ENCODE data around the gene ELAPOR2.
"Not testable (repeated sequence)": the region's sequence is repeated elsewhere in the genome, so short reads cannot be mapped to it uniquely, and the experiment has no call there.

Gene ELAPOR2

GRCh38 chr7:87041586-87041985 lies 17.9 kb downstream of the ELAPOR2 start:
- DNase-seq (ENCODE audit: low read depth in 2 of 2) = not testable (repeated sequence)

DNA sequence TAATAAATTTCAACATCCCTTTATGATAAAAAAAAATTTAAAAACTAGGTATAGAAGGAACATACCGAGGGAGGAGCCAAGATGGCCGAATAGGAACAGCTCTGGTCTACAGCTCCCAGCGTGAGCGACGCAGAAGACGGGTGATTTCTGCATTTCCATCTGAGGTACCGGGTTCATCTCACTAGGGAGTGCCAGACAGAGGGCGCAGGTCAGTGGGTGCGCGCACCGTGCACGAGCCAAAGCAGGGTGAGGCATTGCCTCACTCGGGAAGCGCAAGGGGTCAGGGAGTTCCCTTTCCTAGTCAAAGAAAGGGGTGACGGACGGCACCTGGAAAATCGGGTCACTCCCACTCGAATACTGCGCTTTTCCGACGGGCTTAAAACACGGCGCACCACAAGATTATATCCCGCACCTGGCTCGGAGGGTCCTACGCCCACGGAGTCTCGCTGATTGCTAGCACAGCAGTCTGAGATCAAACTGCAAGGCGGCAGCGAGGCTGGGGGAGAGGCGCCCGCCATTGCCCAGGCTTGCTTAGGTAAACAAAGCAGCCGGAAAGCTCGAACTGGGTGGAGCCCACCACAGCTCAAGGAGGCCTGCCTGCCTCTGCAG lies 19.7 kb downstream of the ELAPOR2 start:
- not testable (repeated sequence) for DNase-seq (ENCODE audit: low read depth in 2 of 2)

DNA sequence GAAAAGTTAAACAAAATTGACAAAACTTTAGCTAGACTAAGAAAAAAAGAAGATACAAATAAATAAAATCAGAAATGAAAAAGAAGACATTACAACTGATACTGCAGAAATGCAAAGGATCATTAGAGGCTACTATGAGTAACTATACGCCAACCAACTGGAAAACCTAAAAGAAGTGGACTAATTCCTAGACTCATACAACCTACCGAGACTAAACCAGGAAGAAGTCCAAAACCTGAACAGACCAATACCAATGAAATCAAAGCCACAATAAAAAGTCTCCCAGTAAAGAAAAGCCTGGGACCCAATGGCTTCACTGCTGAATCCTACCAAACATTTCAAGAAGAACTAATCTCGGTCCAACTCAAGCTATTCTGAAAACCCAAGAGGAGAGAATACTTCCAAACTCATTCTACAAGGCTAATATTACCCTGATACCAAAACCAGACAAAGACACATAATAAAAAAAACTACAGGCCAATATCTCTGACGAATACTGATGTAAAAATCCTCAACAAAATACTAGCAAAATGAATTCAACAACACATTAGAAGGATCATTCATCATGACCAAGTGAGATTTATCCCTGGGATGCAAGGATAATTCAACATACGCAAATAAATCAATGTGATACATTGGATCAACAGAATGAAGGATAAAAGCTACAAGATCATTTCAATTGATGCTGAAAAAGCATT lies 20.3 kb downstream of the ELAPOR2 start:
- no peak for DNase-seq (ENCODE audit: low read depth in 2 of 2)

- DNase-seq (ENCODE audit: low read depth in 2 of 2) = no peak
These were observed 22.5 kb downstream of the ELAPOR2 start for GRCh38 chr7:87036985-87037384.

- no peak for DNase-seq (ENCODE audit: low read depth in 2 of 2)
These were observed 26.7 kb downstream of the ELAPOR2 start for GRCh38 chr7:87032604-87033339.

DNA sequence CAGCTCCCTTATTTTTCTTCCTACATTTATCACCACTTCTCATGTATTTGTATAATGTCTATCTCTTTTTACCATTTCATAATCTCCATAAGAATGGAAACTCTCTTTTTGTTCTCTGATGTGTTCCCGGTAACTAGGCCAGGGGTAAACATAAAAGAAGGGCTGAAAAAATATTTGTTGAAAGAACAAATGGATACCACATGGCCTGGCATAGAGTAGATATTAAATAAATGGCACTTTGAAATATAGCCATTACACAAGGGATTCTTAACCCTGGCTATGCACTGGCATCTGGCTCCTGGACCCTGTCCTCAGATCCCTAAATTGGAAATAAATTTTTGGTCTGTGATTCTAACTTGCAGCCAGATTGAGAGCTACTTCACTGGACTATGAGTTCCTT lies 30.4 kb downstream of the ELAPOR2 start:
- no peak for DNase-seq (ENCODE audit: low read depth in 2 of 2)

DNA sequence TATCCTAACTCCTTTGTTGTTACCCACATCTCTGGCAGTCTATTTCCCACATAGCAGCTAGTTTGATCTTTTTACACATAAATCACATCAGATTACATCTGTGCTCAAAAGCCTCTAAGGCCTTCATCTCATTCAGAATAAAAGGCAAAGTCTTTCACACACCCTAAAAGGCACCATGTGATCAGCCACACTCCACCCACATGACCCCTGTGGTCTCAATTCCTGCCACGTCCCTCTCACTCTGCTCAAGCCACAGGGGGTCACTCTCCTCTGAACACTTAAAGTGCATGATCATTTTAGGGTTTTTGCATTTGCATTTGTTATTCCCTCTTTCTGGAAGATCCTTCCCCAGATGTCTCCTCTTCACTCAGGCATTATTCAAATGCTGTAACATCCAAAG lies 30.8 kb downstream of the ELAPOR2 start:
- DNase-seq (ENCODE audit: low read depth in 2 of 2) = no peak

DNA sequence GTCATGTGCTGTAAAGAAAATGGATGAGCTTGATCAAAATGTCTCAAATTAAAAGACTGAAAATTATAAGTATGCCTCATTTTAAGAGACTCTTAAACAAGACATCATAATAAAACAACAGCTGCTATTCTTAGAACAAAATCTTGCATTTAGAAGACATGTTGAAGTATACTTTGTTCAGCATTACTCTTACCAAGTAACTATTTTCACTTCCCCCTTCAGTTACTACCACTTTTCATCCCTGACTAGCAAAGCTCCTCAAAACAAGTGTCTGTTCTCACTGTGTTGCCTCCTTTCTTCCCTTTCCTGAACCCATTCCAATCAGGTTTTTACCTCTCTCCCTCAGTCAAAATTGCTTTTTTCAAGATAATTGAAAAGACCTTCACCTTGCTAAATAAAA lies 31.6 kb downstream of the ELAPOR2 start:
- no peak for DNase-seq (ENCODE audit: low read depth in 2 of 2)

GRCh38 chr7:87021285-87021684 lies 38.2 kb downstream of the ELAPOR2 start:
- no peak for DNase-seq (ENCODE audit: low read depth in 2 of 2)

DNA sequence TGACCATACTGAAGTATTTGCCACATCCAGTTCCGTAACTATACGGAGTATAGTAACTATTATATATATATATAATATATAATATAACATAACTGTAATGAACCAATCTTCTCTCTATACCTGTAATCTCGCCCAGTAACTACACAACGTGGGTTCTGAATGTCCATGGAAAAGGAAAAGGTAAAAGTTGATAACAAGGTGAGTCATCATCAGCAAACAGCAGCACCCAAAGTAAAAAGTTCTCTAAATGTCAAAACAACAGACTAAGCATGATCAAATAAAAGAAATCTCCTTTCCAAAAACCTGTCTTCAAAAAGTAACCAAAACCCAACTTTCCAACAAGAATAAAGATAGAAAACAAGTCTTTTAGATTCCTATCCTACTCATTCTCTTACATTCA lies 42.8 kb downstream of the ELAPOR2 start:
- no peak for DNase-seq (ENCODE audit: low read depth in 2 of 2)

- no peak for DNase-seq (ENCODE audit: low read depth in 2 of 2)
These were observed 45.6 kb downstream of the ELAPOR2 start for GRCh38 chr7:87013840-87014190.

- DNase-seq (ENCODE audit: low read depth in 2 of 2) = no peak
These were observed 46.2 kb downstream of the ELAPOR2 start for GRCh38 chr7:87013136-87013839.

Measured in activated CD8-positive, alpha-beta memory T cell treated with anti-CD3 and anti-CD28 coated beads for 4 hours (primary cell).